ENCODE measurements around the gene HCRT. TPM values are rescaled to one million over a fixed set of nuclear protein-coding genes. Genes with fewer than 3 reads are reported as not detected.
"Not testable (repeated sequence)": the region's sequence is repeated elsewhere in the genome, so short reads cannot be mapped to it uniquely, and the experiment has no call there.

The HCRT gene
- polyA plus RNA-seq, 1 donor: 0.13 TPM

- Histone ChIP-seq H3K27me3 (ENCODE audit: control insufficient read depth, insufficient read depth, low read length) (no peaks in the 10 kb centered on the region), H3K4me3 (ENCODE audit: low read length) (no peak overlapping the region), H3K36me3 (ENCODE audit: control insufficient read depth, insufficient read depth, low read length) (peaks cover 5% of the 10 kb centered on the region), H3K9me3 (ENCODE audit: control insufficient read depth, low read depth, low read length) (no peaks in the 10 kb centered on the region), H3K4me1 (ENCODE audit: control insufficient read depth, insufficient read depth, low read length) (peaks cover 17% of the 10 kb centered on the region), H3K27ac (ENCODE audit: low read length) (no peak overlapping the region)
- no CpG with 5 or more reads among the region's 2 CpGs for WGBS (ENCODE audit: insufficient coverage, low lambda C conversion rate)
- DNase-seq: no peak
Observed at GRCh38 chr17:42187833-42188232, 2.6 kb upstream of the HCRT start.

- H3K27ac ChIP-seq (ENCODE audit: low read length); DNase-seq; H3K9me3 ChIP-seq (ENCODE audit: control insufficient read depth, low read depth, low read length); H3K4me3 ChIP-seq (ENCODE audit: low read length); H3K36me3 ChIP-seq (ENCODE audit: control insufficient read depth, insufficient read depth, low read length): not testable (repeated sequence)
- WGBS (ENCODE audit: insufficient coverage, low lambda C conversion rate): 94% methylated on average over 2 of the region's 5 CpGs
- Histone ChIP-seq H3K27me3 (ENCODE audit: control insufficient read depth, insufficient read depth, low read length) (peaks cover 11% of the 10 kb centered on the region), H3K4me1 (ENCODE audit: control insufficient read depth, insufficient read depth, low read length) (peaks cover 28% of the 10 kb centered on the region)
Observed at GRCh38 chr17:42186191-42186590, 939 bp upstream of the HCRT start.

GRCh38 chr17:42185621-42185930 lies 324 bp upstream of the HCRT start:
- peaks cover 30% of the 10 kb centered on the region for H3K4me1 ChIP-seq (ENCODE audit: control insufficient read depth, insufficient read depth, low read length)
- H3K27me3 ChIP-seq (ENCODE audit: control insufficient read depth, insufficient read depth, low read length): peaks cover 18% of the 10 kb centered on the region
- peaks cover 2% of the 10 kb centered on the region for H3K36me3 ChIP-seq (ENCODE audit: control insufficient read depth, insufficient read depth, low read length)
- no peak overlapping the region for H3K27ac ChIP-seq (ENCODE audit: low read length)
- no peak for DNase-seq
- no peak overlapping the region for H3K4me3 ChIP-seq (ENCODE audit: low read length)
- H3K9me3 ChIP-seq (ENCODE audit: control insufficient read depth, low read depth, low read length): peaks cover 3% of the 10 kb centered on the region
- no CpG with 5 or more reads among the region's 7 CpGs for WGBS (ENCODE audit: insufficient coverage, low lambda C conversion rate)

- H3K27me3 ChIP-seq (ENCODE audit: control insufficient read depth, insufficient read depth, low read length): peaks cover 32% of the 10 kb centered on the region
- no CpG with 5 or more reads among the region's 83 CpGs for WGBS (ENCODE audit: insufficient coverage, low lambda C conversion rate)
- H3K36me3 ChIP-seq (ENCODE audit: control insufficient read depth, insufficient read depth, low read length): no peaks in the 10 kb centered on the region
- H3K27ac ChIP-seq (ENCODE audit: low read length): peak overlapping the region; percentile 80
- DNase-seq: peak; percentile 83 to 84
- peak overlapping the region; percentile 53 for H3K4me3 ChIP-seq (ENCODE audit: low read length)
- peaks cover 33% of the 10 kb centered on the region for H3K4me1 ChIP-seq (ENCODE audit: control insufficient read depth, insufficient read depth, low read length)
- H3K9me3 ChIP-seq (ENCODE audit: control insufficient read depth, low read depth, low read length): peaks cover 6% of the 10 kb centered on the region
Observed at GRCh38 chr17:42183741-42184711, 1.2 kb downstream of the HCRT start.

GRCh38 chr17:42182927-42183734 lies 2.1 kb downstream of the HCRT start:
- peak; percentile 77 to 87 for DNase-seq
- Histone ChIP-seq H3K4me3 (ENCODE audit: low read length) (peak overlapping the region; percentile 53), H3K9me3 (ENCODE audit: control insufficient read depth, low read depth, low read length) (peaks cover 6% of the 10 kb centered on the region), H3K27me3 (ENCODE audit: control insufficient read depth, insufficient read depth, low read length) (peaks cover 36% of the 10 kb centered on the region), H3K27ac (ENCODE audit: low read length) (peak overlapping the region; percentile 80), H3K36me3 (ENCODE audit: control insufficient read depth, insufficient read depth, low read length) (no peaks in the 10 kb centered on the region), H3K4me1 (ENCODE audit: control insufficient read depth, insufficient read depth, low read length) (peaks cover 33% of the 10 kb centered on the region)
- WGBS (ENCODE audit: insufficient coverage, low lambda C conversion rate): 100% methylated on average over 1 of the region's 9 CpGs

GRCh38 chr17:42181851-42182207 lies 3.4 kb downstream of the HCRT start:
- WGBS (ENCODE audit: insufficient coverage, low lambda C conversion rate): no CpG with 5 or more reads among the region's 2 CpGs
- Histone ChIP-seq H3K4me3 (ENCODE audit: low read length) (no peak overlapping the region), H3K27ac (ENCODE audit: low read length) (no peak overlapping the region), H3K36me3 (ENCODE audit: control insufficient read depth, insufficient read depth, low read length) (no peaks in the 10 kb centered on the region), H3K27me3 (ENCODE audit: control insufficient read depth, insufficient read depth, low read length) (peaks cover 36% of the 10 kb centered on the region), H3K4me1 (ENCODE audit: control insufficient read depth, insufficient read depth, low read length) (peaks cover 33% of the 10 kb centered on the region), H3K9me3 (ENCODE audit: control insufficient read depth, low read depth, low read length) (peaks cover 6% of the 10 kb centered on the region)
- DNase-seq: no peak

- H3K27ac ChIP-seq (ENCODE audit: low read length): no peak within 1 kb of the TSS
- H3K9me3 ChIP-seq (ENCODE audit: control insufficient read depth, low read depth, low read length): peaks cover 6% of the 10 kb centered on the region
- peaks cover 36% of the 10 kb centered on the region for H3K27me3 ChIP-seq (ENCODE audit: control insufficient read depth, insufficient read depth, low read length)
- peak within 1 kb of the TSS; percentile 34 for H3K4me3 ChIP-seq (ENCODE audit: low read length)
- 0% methylated on average over 1 of the region's 60 CpGs for WGBS (ENCODE audit: insufficient coverage, low lambda C conversion rate)
- no peaks in the 10 kb centered on the region for H3K36me3 ChIP-seq (ENCODE audit: control insufficient read depth, insufficient read depth, low read length)
- H3K4me1 ChIP-seq (ENCODE audit: control insufficient read depth, insufficient read depth, low read length): peaks cover 33% of the 10 kb centered on the region
- DNase-seq: peak; percentile 70 to 71
Observed at GRCh38 chr17:42180922-42181850, 4.1 kb downstream of the HCRT start, which contains the start of gene KCNH4. KCNH4 (minus strand) TSS chr17:42181142; CDS start chr17:42180945, 197 bp downstream.

GRCh38 chr17:42180411-42180921 lies 4.8 kb downstream of the HCRT start:
- Histone ChIP-seq H3K27ac (ENCODE audit: low read length) (no peak overlapping the region), H3K4me3 (ENCODE audit: low read length) (peak overlapping the region; percentile 7), H3K4me1 (ENCODE audit: control insufficient read depth, insufficient read depth, low read length) (peaks cover 33% of the 10 kb centered on the region), H3K27me3 (ENCODE audit: control insufficient read depth, insufficient read depth, low read length) (peaks cover 36% of the 10 kb centered on the region), H3K36me3 (ENCODE audit: control insufficient read depth, insufficient read depth, low read length) (no peaks in the 10 kb centered on the region), H3K9me3 (ENCODE audit: control insufficient read depth, low read depth, low read length) (peaks cover 6% of the 10 kb centered on the region)
- 0% methylated on average over 2 of the region's 33 CpGs for WGBS (ENCODE audit: insufficient coverage, low lambda C conversion rate)
- peak in 1 of 2 donors; percentile 35 for DNase-seq

GRCh38 chr17:42179911-42180410 lies 5.3 kb downstream of the HCRT start:
- H3K27me3 ChIP-seq (ENCODE audit: control insufficient read depth, insufficient read depth, low read length): peaks cover 36% of the 10 kb centered on the region
- H3K9me3 ChIP-seq (ENCODE audit: control insufficient read depth, low read depth, low read length): peaks cover 6% of the 10 kb centered on the region
- peak in 1 of 2 donors; percentile 52 for DNase-seq
- no peak overlapping the region for H3K27ac ChIP-seq (ENCODE audit: low read length)
- WGBS (ENCODE audit: insufficient coverage, low lambda C conversion rate): no CpG with 5 or more reads among the region's 20 CpGs
- H3K4me1 ChIP-seq (ENCODE audit: control insufficient read depth, insufficient read depth, low read length): peaks cover 33% of the 10 kb centered on the region
- no peak overlapping the region for H3K4me3 ChIP-seq (ENCODE audit: low read length)
- H3K36me3 ChIP-seq (ENCODE audit: control insufficient read depth, insufficient read depth, low read length): no peaks in the 10 kb centered on the region

Measured in large intestine (tissue), 3 donors.